OCI-LY3 (cell line): ENCODE data around the gene CAPG.

ENCODE experiments used
- CTCF ChIP-seq: fragments of 200-600, 300-600 bp; sonication (generic); IDR thresholded peaks from 2 replicates; pipeline ENCODE4 v1.5.1; 2014; ENCODE audit warnings: antibody characterized with exemption, low read length, low read depth
- EZH2phosphoT487 ChIP-seq: fragments of 200-600 bp; shearing (Covaris generic); IDR thresholded peaks from 2 replicates; pipeline ENCODE4 v1.6.1; 2018; ENCODE audit warnings: antibody characterized with exemption, mixed run types, low read depth

GRCh38 chr2:85401844-85402243 is 8.3 kb downstream of the CAPG start:
- no peak for TF ChIP-seq CTCF
- TF ChIP-seq EZH2phosphoT487, result no peak
